ENCODE measurements around the gene NSRP1. TPM values are rescaled to one million over a fixed set of nuclear protein-coding genes. Genes with fewer than 3 reads are reported as not detected.

Gene NSRP1
- total RNA-seq, 6 donors from 2014 or later, result 23.1 to 78.6 (median 32.7) TPM

GRCh38 chr17:30232015-30232823 is 115.6 kb downstream of the NSRP1 start:
- no peaks in the 10 kb centered on the region for H3K9me3 ChIP-seq
- DNase-seq, result no peak
- ATAC-seq (ENCODE audit: low FRiP score in 2 of 2), result no peak
- 60 to 81% methylated on average over 9 to 10 of the region's 10 CpGs for WGBS, 2 donors
- H3K27ac ChIP-seq, result peak overlapping the region in 3 of 4 donors; percentile 74 to 83 (median 83)
- H3K4me3 ChIP-seq, result peak overlapping the region in 3 of 4 donors; percentile 55 to 66 (median 56)
- H3K27me3 ChIP-seq, result peaks cover 0 to 10% (median 7%) of the 10 kb centered on the region in 4 donors
- TF ChIP-seq POLR2AphosphoS5 (IDR thresholded peaks at IDR 0.05), result no peak
- TF ChIP-seq, protein P1, sequence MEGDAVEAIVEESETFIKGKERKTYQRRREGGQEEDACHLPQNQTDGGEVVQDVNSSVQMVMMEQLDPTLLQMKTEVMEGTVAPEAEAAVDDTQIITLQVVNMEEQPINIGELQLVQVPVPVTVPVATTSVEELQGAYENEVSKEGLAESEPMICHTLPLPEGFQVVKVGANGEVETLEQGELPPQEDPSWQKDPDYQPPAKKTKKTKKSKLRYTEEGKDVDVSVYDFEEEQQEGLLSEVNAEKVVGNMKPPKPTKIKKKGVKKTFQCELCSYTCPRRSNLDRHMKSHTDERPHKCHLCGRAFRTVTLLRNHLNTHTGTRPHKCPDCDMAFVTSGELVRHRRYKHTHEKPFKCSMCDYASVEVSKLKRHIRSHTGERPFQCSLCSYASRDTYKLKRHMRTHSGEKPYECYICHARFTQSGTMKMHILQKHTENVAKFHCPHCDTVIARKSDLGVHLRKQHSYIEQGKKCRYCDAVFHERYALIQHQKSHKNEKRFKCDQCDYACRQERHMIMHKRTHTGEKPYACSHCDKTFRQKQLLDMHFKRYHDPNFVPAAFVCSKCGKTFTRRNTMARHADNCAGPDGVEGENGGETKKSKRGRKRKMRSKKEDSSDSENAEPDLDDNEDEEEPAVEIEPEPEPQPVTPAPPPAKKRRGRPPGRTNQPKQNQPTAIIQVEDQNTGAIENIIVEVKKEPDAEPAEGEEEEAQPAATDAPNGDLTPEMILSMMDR (IDR thresholded peaks at IDR 0.05), result no peak
- no peak for TF ChIP-seq POLR2A (IDR thresholded peaks at IDR 0.05)
- no peak for TF ChIP-seq EP300 (IDR thresholded peaks at IDR 0.05)
- H3K36me3 ChIP-seq, result no peaks in the 10 kb centered on the region
- peaks cover 22 to 31% (median 29%) of the 10 kb centered on the region in 4 donors for H3K4me1 ChIP-seq

DNA sequence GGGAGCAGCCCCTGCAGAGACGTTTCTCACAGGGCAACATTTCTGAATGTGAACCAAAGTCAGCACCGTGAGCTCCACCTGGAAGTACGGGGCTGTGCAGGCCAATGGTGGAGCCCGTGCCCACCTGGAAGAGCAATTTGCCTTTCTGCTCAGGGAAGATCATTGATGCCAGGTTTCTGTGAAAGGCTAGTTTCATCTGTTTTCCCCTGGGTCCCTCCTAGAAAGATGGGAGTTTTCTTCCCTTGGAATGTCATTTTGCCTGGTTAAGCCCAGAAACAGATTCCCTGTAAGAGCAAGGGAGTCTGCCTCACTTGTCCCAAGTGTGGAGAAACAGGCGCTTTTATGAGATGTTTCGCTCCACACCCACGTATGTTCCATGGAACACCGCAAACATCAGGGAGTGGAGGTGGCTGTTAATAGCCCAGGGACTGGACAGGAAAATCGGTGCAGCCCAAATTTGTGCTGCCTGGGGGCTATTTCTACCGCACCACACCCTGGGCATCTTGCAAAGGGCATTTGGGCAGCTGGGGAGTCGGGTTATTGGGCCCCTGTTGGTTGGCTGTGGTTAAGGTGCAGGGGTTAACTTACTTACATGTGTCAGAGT is 116.3 kb downstream of the NSRP1 start:
- 59 to 62% methylated on average over 11 of the region's 11 CpGs for WGBS, 2 donors
- Histone ChIP-seq H3K9me3 (no peaks in the 10 kb centered on the region), H3K27ac (peak overlapping the region in 3 of 4 donors; percentile 74 to 83 (median 83)), H3K4me3 (peak overlapping the region; percentile 1 to 66 (median 56)), H3K36me3 (no peaks in the 10 kb centered on the region), H3K27me3 (peaks cover 0 to 15% (median 9%) of the 10 kb centered on the region in 4 donors), H3K4me1 (peaks cover 25 to 36% (median 33%) of the 10 kb centered on the region in 4 donors)
- DNase-seq (no peak), ATAC-seq (ENCODE audit: low FRiP score in 2 of 2) (no peak)
- TF ChIP-seq, protein P1 (IDR thresholded peaks at IDR 0.05), result no peak
- TF ChIP-seq EP300 (IDR thresholded peaks at IDR 0.05) (no peak), POLR2A (IDR thresholded peaks at IDR 0.05) (no peak), POLR2AphosphoS5 (IDR thresholded peaks at IDR 0.05) (no peak)

DNA sequence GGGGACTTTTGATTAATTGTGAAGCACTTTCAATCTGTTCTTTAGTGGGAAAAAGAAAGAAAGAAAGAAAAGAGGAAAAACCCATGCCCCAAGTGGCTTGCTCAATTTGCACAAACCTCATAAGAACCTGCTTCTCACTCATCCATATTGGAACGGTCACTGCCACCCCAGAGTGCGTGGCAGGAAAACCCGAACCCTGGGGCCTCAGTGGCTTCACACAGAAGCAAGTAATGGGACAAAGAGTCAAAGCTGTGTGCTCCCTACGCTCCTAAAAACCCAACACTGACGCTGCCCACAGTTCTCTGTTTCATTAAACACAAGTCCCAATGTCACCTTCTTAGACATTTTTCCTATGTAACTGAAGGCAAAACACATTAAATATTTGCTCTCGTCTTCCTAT is 117.7 kb downstream of the NSRP1 start:
- peak overlapping the region in 3 of 4 donors; percentile 74 to 83 (median 83) for H3K27ac ChIP-seq
- H3K4me1 ChIP-seq, result peaks cover 36 to 45% (median 40%) of the 10 kb centered on the region in 4 donors
- DNase-seq (no peak), ATAC-seq (ENCODE audit: low FRiP score in 2 of 2) (no peak)
- TF ChIP-seq POLR2AphosphoS5 (IDR thresholded peaks at IDR 0.05), result no peak
- no peak for TF ChIP-seq POLR2A (IDR thresholded peaks at IDR 0.05)
- TF ChIP-seq EP300 (IDR thresholded peaks at IDR 0.05), result no peak
- TF ChIP-seq, protein P1 (IDR thresholded peaks at IDR 0.05), result no peak
- H3K36me3 ChIP-seq, result no peaks in the 10 kb centered on the region
- H3K9me3 ChIP-seq, result no peaks in the 10 kb centered on the region
- 59 to 60% methylated on average over 6 of the region's 6 CpGs for WGBS, 2 donors
- peaks cover 0 to 23% (median 13%) of the 10 kb centered on the region in 4 donors for H3K27me3 ChIP-seq
- H3K4me3 ChIP-seq, result peak overlapping the region in 3 of 4 donors; percentile 55 to 66 (median 56)

DNA sequence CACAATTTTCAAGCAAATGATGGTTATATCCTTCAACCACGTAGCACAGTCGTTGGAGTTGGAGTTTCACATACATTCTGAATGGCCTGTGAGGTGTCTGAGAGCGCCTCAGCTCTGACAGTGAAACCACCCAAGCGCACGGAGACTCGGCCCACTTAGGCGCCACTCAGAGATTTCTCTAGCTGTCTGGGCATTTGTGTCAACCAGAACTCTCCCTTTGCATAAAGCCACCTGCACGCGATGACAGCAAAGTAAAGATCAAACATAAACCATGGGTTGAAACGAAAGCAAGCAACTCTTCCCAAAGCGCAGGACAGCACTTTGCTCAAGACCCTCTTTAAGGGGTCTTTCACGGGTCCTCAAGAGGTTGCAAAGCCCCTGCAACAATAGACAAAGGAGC is 118.3 kb downstream of the NSRP1 start:
- TF ChIP-seq POLR2A (IDR thresholded peaks at IDR 0.05), result no peak
- TF ChIP-seq POLR2AphosphoS5 (IDR thresholded peaks at IDR 0.05), result no peak
- TF ChIP-seq EP300 (IDR thresholded peaks at IDR 0.05), result no peak
- TF ChIP-seq, protein P1 (IDR thresholded peaks at IDR 0.05), result no peak
- Histone ChIP-seq H3K9me3 (no peaks in the 10 kb centered on the region), H3K4me1 (peaks cover 37 to 50% (median 40%) of the 10 kb centered on the region in 4 donors), H3K36me3 (no peaks in the 10 kb centered on the region), H3K4me3 (peak overlapping the region; percentile 39 to 66 (median 56)), H3K27me3 (peaks cover 0 to 23% (median 13%) of the 10 kb centered on the region in 4 donors), H3K27ac (peak overlapping the region; percentile 67 to 83 (median 78))
- DNase-seq (no peak), ATAC-seq (ENCODE audit: low FRiP score in 2 of 2) (no peak)
- 29 to 46% methylated on average over 11 to 12 of the region's 12 CpGs for WGBS, 2 donors
